Pancreas (tissue), 10 donors: Measurements from ENCODE around the gene LONP2. TPM values are rescaled to one million over a fixed set of nuclear protein-coding genes. Genes with fewer than 3 reads are reported as not detected.

Experiments used
- ATAC-seq, 4 donors: fragments of 200-7000 bp; cut with Tn5 transposase; one replicate each; pipeline versions ENCODE4 v1.8.0 to v1.9.1; 2020; ENCODE audit warnings: mild to moderate bottlenecking in 4 of 4, moderate library complexity in 4 of 4
- DNase-seq, 6 donors: peaks; one replicate each; pipeline ENCODE4 v3.0.0-alpha.2; 2020
- FAIRE-seq: peaks from 2 replicates; lab custom pipeline; 2012; peaks lifted over from hg19 to GRCh38; lab: Jason Lieb, UNC
- H3K27ac ChIP-seq, 4 donors: fragments of 200-600 bp; sonication (generic); 1 replicate in 3 of 4; 2 replicates in 1 of 4; pipeline versions ENCODE4 v1.5.0 to v1.8.0; 2020
- H3K27me3 ChIP-seq, 4 donors: fragments of 200-600 bp; one replicate each; pipeline ENCODE4 v1.8.0; 2021
- H3K36me3 ChIP-seq, 3 donors: fragments of 200-600 bp; sonication (generic) in 1 of 3; one replicate each; pipeline versions ENCODE4 v1.5.0 to v1.8.0; 2020 to 2021
- H3K4me1 ChIP-seq, 3 donors: fragments of 200-600 bp; one replicate each; pipeline ENCODE4 v1.8.0; 2021
- H3K4me3 ChIP-seq, 4 donors: fragments of 200-600 bp; sonication (generic) in 2 of 4; one replicate each; pipeline versions ENCODE4 v1.5.0 to v1.8.0; 2020 to 2021
- H3K9me3 ChIP-seq, 4 donors: fragments of 200-600 bp; one replicate each; pipeline ENCODE4 v1.8.0; 2021
- WGBS, 2 donors: extraction: QIAGEN DNeasy Blood & Tissue Kit; methylation state at CpG; one replicate each; pipeline ENCODE4 v1.1.7; 2013; 5-methylcytosine and 5-hydroxymethylcytosine counted together
- intact Hi-C, 3 donors: fragments of 100-400 bp; cut with DNase I; formaldehyde crosslinking; loops; one replicate each; pipeline versions ENCODE4 v1.11.1 to v1.14.2; 2022
- polyA plus RNA-seq, 2 donors: library from polyadenylated mRNA; stranded (reverse); fragments of 200-250 nt; gene quantifications; one replicate each; pipeline ENCODE4 v1.2.3, GENCODE V29; 2013
- total RNA-seq, 6 donors: library from RNA; stranded (reverse); fragmentation: NEBNext Ultra II Directional in 4 of 6; extraction: Animal tissue kit (Norgen Biotek cat#: 25700) in 4 of 6; gene quantifications; one replicate each; pipeline versions ENCODE4 v1.2.1 to v1.2.4, GENCODE V29; 2021 to 2023
- TF ChIP-seq, protein P1 (sequence below), 4 donors: fragments of 200-600 bp; sonication (generic) in 3 of 4; IDR thresholded peaks; one replicate each; pipeline versions ENCODE4 v1.5.0 to v1.8.0; 2021; ENCODE audit warnings: antibody characterized with exemption in 4 of 4
- donor health status: healthy with polysubstance abuse.
- donor health status: DM: no; HTN: no; CAD: no; lungs with moderate emphysema.
- donor health status: DM: no; HTN: no; CAD: no.
- donor health status: control.
- donor health status: control.
- donor health status: Bipolar disorder and iron deficiency.
- donor health status: DM: yes; HTN: yes; CAD: no.
- donor health status: DM: no; HTN: no; CAD: no.
- donor health status: DM: no; HTN: no; CAD: no.
- donor health status: DM: yes; HTN: yes; CAD: no.

Gene LONP2
- total and polyA plus RNA-seq, 8 donors = 31.4 to 49.1 (median 41.6) TPM

GRCh38 chr16:48212033-48212432 is 32.1 kb upstream of the LONP2 start:
- FAIRE-seq (no peak), DNase-seq (no peak), ATAC-seq (no peak)
- Histone ChIP-seq H3K4me3 (no peak overlapping the region), H3K36me3 (no peaks in the 10 kb centered on the region), H3K27ac (no peak overlapping the region), H3K9me3 (no peaks in the 10 kb centered on the region), H3K27me3 (no peaks in the 10 kb centered on the region), H3K4me1 (no peaks in the 10 kb centered on the region)
- TF ChIP-seq, protein P1, sequence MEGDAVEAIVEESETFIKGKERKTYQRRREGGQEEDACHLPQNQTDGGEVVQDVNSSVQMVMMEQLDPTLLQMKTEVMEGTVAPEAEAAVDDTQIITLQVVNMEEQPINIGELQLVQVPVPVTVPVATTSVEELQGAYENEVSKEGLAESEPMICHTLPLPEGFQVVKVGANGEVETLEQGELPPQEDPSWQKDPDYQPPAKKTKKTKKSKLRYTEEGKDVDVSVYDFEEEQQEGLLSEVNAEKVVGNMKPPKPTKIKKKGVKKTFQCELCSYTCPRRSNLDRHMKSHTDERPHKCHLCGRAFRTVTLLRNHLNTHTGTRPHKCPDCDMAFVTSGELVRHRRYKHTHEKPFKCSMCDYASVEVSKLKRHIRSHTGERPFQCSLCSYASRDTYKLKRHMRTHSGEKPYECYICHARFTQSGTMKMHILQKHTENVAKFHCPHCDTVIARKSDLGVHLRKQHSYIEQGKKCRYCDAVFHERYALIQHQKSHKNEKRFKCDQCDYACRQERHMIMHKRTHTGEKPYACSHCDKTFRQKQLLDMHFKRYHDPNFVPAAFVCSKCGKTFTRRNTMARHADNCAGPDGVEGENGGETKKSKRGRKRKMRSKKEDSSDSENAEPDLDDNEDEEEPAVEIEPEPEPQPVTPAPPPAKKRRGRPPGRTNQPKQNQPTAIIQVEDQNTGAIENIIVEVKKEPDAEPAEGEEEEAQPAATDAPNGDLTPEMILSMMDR (IDR thresholded peaks at IDR 0.05) = no peak
- 86 to 90% methylated on average over 3 of the region's 3 CpGs for WGBS, 2 donors
- intact Hi-C loops = no loop called here

DNA sequence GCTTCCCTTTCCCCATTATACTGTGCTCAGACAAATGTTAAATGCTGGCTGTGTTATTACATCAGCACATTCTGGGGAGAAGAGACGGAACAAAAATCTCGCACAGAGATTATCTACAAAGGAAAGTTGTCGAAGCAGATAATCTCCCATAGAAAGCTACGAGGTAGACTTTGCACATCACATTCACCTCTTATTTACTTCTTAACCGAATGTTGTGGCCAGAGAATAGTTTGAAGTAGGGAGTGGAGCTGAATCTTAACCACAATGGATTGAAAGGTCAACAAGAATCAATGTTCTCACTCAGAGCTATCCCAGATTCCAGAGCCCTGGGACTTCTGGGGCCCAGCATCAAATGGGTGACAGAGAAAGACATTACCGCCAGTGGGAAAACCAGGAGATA is 28.4 kb upstream of the LONP2 start:
- 77 to 83% methylated on average over 6 of the region's 6 CpGs for WGBS, 2 donors
- Histone ChIP-seq H3K4me3 (no peak overlapping the region), H3K36me3 (no peaks in the 10 kb centered on the region), H3K4me1 (no peaks in the 10 kb centered on the region), H3K27ac (no peak overlapping the region), H3K27me3 (no peaks in the 10 kb centered on the region), H3K9me3 (no peaks in the 10 kb centered on the region)
- TF ChIP-seq, protein P1 (IDR thresholded peaks at IDR 0.05) = no peak
- FAIRE-seq (no peak), ATAC-seq (no peak), DNase-seq (no peak)
- intact Hi-C loops = no loop called here

DNA sequence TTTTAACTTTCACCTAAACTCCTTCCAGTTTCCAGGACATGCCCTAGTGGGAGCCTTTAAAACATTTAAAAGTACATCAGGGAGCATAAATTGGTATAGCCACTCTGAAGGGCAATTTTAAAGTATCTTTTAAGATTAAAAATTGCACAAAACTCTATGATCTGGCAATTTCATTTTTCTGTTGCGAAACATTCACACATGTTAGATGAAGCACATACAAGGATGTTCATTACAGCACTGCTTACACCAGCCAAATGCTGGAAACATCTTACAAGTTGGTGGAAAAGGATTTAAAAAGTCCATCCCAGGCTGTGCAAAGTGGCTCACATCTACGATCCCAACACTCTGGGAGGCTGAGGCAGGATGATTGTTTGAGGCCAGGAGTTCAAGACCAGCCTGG is 26.4 kb upstream of the LONP2 start:
- FAIRE-seq = no peak
- Histone ChIP-seq H3K27ac (no peak overlapping the region), H3K9me3 (no peaks in the 10 kb centered on the region), H3K36me3 (no peaks in the 10 kb centered on the region), H3K27me3 (no peaks in the 10 kb centered on the region), H3K4me1 (no peaks in the 10 kb centered on the region), H3K4me3 (no peak overlapping the region)
- DNase-seq = no peak
- intact Hi-C loops = no loop called here
- no peak for ATAC-seq
- TF ChIP-seq, protein P1 (IDR thresholded peaks at IDR 0.05) = no peak
- WGBS, 2 donors = 66 to 78% methylated on average over 2 of the region's 2 CpGs

- Histone ChIP-seq H3K27ac (no peak overlapping the region), H3K4me3 (no peak overlapping the region), H3K27me3 (no peaks in the 10 kb centered on the region), H3K4me1 (no peaks in the 10 kb centered on the region), H3K9me3 (no peaks in the 10 kb centered on the region), H3K36me3 (no peaks in the 10 kb centered on the region)
- FAIRE-seq = no peak
- intact Hi-C loops = no loop called here
- no peak for ATAC-seq
- TF ChIP-seq, protein P1 (IDR thresholded peaks at IDR 0.05) = no peak
- DNase-seq = no peak
- 85 to 91% methylated on average over 3 of the region's 3 CpGs for WGBS, 2 donors
Measured at GRCh38 chr16:48218473-48218872, 25.6 kb upstream of the LONP2 start.

DNA sequence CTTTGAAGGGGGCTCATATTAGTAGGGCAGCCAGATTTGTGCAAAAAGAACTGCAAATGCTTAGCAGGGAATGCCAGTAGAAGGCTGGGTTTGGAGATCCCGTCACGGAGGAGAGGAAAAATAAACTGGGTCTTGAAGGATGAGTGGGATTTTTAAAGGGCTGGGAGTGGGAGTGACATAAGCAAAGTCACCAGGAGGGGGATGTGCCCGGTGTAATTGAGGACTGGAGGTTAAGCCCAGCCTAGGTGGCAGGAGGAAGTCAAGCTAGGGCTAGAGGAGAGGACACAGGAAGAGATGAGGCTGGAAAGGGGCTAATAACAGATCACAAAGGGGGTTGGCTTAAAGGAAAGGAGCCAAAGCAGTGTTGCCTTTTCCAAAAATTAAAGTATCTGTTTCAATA is 23.2 kb upstream of the LONP2 start:
- TF ChIP-seq, protein P1 (IDR thresholded peaks at IDR 0.05) = no peak
- H3K27ac ChIP-seq = no peak overlapping the region
- 73 to 81% methylated on average over 3 of the region's 3 CpGs for WGBS, 2 donors
- no peaks in the 10 kb centered on the region for H3K4me1 ChIP-seq
- intact Hi-C loops = no loop called here
- no peak for FAIRE-seq
- H3K9me3 ChIP-seq = no peaks in the 10 kb centered on the region
- DNase-seq = no peak
- no peaks in the 10 kb centered on the region for H3K27me3 ChIP-seq
- no peaks in the 10 kb centered on the region for H3K36me3 ChIP-seq
- H3K4me3 ChIP-seq = no peak overlapping the region
- no peak for ATAC-seq
